NCI-H1048 (cell line): ENCODE results near the gene LCN2.

ENCODE experiments used
- DNase-seq: peaks from one replicate; lab custom pipeline; 2025; lab: John Stamatoyannopoulos, UW

LCN2 gene

DNA sequence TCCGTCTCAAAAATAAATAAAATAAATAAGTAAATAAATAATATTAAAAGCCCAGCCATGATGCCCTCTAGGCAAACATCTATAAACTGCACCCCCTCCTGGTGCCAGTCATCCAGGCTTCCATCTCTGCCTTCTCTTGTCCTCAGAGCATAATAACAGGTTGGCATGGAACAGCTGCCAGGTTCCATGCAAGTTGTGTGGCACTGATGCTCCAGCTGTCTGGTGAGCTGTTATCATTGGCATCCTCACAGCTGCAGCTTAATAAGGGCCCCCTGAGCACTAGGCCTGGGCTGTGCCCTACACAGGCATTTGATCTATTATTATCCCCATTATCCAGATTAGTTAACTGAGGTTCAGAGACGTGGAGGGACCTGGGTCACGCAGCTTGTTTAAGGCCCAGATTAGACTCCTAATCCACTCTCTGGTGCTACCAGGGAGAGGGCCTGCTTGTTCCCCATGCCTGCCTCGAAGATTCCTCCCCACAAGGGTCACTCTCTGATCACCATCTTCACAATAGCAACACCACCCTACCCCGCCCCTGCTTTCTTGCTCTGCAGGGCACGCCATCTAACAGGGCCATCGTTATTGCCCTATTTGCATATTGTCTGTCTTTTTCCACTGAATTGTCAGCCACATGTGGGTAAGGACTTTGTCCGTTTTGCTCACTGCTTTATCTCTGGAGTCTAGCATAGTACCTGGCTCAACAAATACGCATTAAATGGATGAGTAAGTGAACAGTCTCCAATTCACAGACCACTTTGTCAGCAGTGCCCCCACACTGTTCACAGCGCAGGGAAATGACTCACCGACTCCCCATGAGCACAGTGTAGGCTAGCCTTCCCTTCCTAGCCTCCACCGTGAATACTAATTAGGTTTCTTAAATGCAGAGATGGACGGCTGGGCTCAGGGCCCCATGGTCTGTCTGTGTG lies 52.5 kb downstream of the LCN2 start:
- DNase-seq = no peak

DNA sequence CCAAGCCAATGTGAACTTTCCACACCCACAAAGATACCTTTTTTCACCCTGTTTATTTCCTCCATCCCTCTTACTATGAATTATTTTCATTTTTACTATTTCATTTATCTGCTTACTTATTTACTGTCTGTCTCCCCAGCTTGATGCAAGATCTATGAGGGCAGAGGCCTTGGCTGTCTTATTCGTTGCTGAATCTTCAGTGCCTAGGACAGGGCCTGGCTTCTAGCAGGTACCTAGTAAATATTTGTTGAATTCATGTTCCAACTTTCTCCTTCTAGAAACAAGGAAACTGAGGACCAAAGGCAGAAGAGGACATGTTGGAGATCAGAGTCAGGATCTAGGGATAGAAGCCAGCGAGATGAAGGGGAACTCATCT lies 53.4 kb downstream of the LCN2 start:
- no peak for DNase-seq
